Panc1 (cell line): ENCODE data around the gene MIER3.

Source experiments
- POLR2AphosphoS5 ChIP-seq: IDR thresholded peaks from 2 replicates; pipeline ENCODE4 v1.6.1; 2012; ENCODE audit warnings: mild to moderate bottlenecking, low read depth, low read length, moderate library complexity
- SIN3A ChIP-seq: IDR thresholded peaks from 2 replicates; pipeline ENCODE4 v1.6.1; 2012; ENCODE audit warnings: low read depth, mild to moderate bottlenecking, low read length, moderate library complexity, borderline replicate concordance; ENCODE audit not compliant: insufficient read depth
- TF ChIP-seq, protein P1 (sequence below): fragments of 450-650 bp; IDR thresholded peaks from 2 replicates; pipeline ENCODE4 v1.5.1; 2017; ENCODE audit warnings: mild to moderate bottlenecking

DNA sequence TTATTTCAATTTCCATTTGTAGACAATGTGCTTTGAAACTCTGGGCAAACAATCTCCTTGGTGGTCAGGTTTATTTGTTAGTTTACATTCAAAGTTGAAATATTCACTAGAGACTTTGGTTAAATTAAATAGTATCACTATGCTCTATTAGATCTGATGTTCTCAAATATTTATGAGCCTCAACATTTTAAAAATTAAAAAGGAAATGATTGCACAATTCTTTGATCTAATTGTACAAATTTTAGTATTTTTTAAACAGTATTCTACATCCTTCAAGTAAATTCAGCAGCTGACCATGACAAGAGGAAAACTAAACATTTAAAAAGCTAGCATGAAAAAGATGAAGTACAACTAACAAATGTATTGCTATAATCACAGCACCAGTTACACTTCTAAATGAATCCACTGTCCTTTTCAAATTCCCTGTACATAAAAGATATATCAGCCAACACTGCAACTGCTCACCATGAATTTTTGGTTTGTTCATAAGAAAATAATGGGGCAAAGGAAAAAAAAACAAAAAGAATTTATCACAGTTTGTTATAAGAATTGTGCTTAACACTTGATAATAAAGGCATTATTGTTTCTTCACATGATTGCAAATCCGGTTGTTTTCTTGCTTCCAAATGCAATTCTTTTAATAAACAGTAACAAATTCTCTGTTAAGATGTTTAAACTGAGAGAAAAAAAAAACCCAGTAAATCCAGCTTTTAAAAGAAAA, 31.8 kb downstream of the MIER3 start:
- TF ChIP-seq POLR2AphosphoS5, result no peak
- TF ChIP-seq, protein P1, sequence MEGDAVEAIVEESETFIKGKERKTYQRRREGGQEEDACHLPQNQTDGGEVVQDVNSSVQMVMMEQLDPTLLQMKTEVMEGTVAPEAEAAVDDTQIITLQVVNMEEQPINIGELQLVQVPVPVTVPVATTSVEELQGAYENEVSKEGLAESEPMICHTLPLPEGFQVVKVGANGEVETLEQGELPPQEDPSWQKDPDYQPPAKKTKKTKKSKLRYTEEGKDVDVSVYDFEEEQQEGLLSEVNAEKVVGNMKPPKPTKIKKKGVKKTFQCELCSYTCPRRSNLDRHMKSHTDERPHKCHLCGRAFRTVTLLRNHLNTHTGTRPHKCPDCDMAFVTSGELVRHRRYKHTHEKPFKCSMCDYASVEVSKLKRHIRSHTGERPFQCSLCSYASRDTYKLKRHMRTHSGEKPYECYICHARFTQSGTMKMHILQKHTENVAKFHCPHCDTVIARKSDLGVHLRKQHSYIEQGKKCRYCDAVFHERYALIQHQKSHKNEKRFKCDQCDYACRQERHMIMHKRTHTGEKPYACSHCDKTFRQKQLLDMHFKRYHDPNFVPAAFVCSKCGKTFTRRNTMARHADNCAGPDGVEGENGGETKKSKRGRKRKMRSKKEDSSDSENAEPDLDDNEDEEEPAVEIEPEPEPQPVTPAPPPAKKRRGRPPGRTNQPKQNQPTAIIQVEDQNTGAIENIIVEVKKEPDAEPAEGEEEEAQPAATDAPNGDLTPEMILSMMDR, result no peak
- no peak for TF ChIP-seq SIN3A
